Activated gamma-delta T cell (primary cell): ENCODE measurements around the gene ATP6V1B1.

Source experiments
- DNase-seq: peaks from one replicate; lab custom pipeline; 2025; lab: John Stamatoyannopoulos, UW

Gene ATP6V1B1

GRCh38 chr2:70927138-70927537, 8.6 kb upstream of the ATP6V1B1 start:
- DNase-seq, result no peak

- DNase-seq, result no peak
Measured at GRCh38 chr2:70927641-70928040, 8.1 kb upstream of the ATP6V1B1 start.

GRCh38 chr2:70928366-70928765, 7.3 kb upstream of the ATP6V1B1 start:
- no peak for DNase-seq

- no peak for DNase-seq
Measured at GRCh38 chr2:70930371-70931329, 5.0 kb upstream of the ATP6V1B1 start.

- DNase-seq, result no peak
Measured at GRCh38 chr2:70931376-70932000, 4.2 kb upstream of the ATP6V1B1 start.

GRCh38 chr2:70932631-70933230, 3.0 kb upstream of the ATP6V1B1 start:
- no peak for DNase-seq

GRCh38 chr2:70934981-70935380, 719 bp upstream of the ATP6V1B1 start:
- no peak for DNase-seq

- DNase-seq, result no peak
Measured at GRCh38 chr2:70936165-70936978, 672 bp downstream of the ATP6V1B1 start.

GRCh38 chr2:70936979-70937811, 1.5 kb downstream of the ATP6V1B1 start:
- no peak for DNase-seq

- no peak for DNase-seq
Measured at GRCh38 chr2:70937866-70938585, 2.3 kb downstream of the ATP6V1B1 start.

- DNase-seq, result no peak
Measured at GRCh38 chr2:70938586-70938950, 2.9 kb downstream of the ATP6V1B1 start.

GRCh38 chr2:70939001-70939838, 3.5 kb downstream of the ATP6V1B1 start:
- no peak for DNase-seq

GRCh38 chr2:70939839-70940580, 4.3 kb downstream of the ATP6V1B1 start:
- no peak for DNase-seq

GRCh38 chr2:70941186-70941585, 5.5 kb downstream of the ATP6V1B1 start:
- DNase-seq, result no peak

- DNase-seq, result no peak
Measured at GRCh38 chr2:70941701-70942100, 6.0 kb downstream of the ATP6V1B1 start.

GRCh38 chr2:70942396-70943204, 6.9 kb downstream of the ATP6V1B1 start:
- DNase-seq, result no peak

- no peak for DNase-seq
Measured at GRCh38 chr2:70943205-70943871, 7.6 kb downstream of the ATP6V1B1 start.
